Epithelial cell of prostate (primary cell): ENCODE data around the gene SLCO3A1.

ENCODE experiments used
- DNase-seq: peaks from one replicate; pipeline ENCODE4 v3.0.0-alpha.2; 2011; ENCODE audit warnings: low read depth, low spot score
- H3K27ac ChIP-seq: fragments of 450-650 bp; 2 replicates; pipeline ENCODE4 v1.5.1; 2017; ENCODE audit warnings: mild to moderate bottlenecking

SLCO3A1 gene

GRCh38 chr15:92109191-92109873 is 255.8 kb downstream of the SLCO3A1 start:
- DNase-seq = no peak
- no peak overlapping the region for H3K27ac ChIP-seq

- H3K27ac ChIP-seq = no peak overlapping the region
- DNase-seq = no peak
Observed at GRCh38 chr15:92111291-92111690, 257.8 kb downstream of the SLCO3A1 start.

GRCh38 chr15:92111751-92112150 is 258.2 kb downstream of the SLCO3A1 start:
- H3K27ac ChIP-seq = no peak overlapping the region
- DNase-seq = no peak

GRCh38 chr15:92112180-92112579 is 258.7 kb downstream of the SLCO3A1 start:
- no peak overlapping the region for H3K27ac ChIP-seq
- DNase-seq = no peak

- H3K27ac ChIP-seq = no peak overlapping the region
- DNase-seq = no peak
Observed at GRCh38 chr15:92112711-92113110, 259.2 kb downstream of the SLCO3A1 start.

GRCh38 chr15:92113832-92114231 is 260.3 kb downstream of the SLCO3A1 start:
- DNase-seq = no peak

GRCh38 chr15:92115834-92116233 is 262.3 kb downstream of the SLCO3A1 start:
- no peak overlapping the region for H3K27ac ChIP-seq
- no peak for DNase-seq

More at GRCh38 chr15:92113832-92114231, 260.3 kb downstream of the SLCO3A1 start:
- H3K27ac ChIP-seq = no peak overlapping the region

- H3K27ac ChIP-seq = no peak overlapping the region
- DNase-seq = no peak
Observed at GRCh38 chr15:92116330-92116729, 262.8 kb downstream of the SLCO3A1 start.

- DNase-seq = no peak
Observed at GRCh38 chr15:92117261-92117731, 263.8 kb downstream of the SLCO3A1 start.

GRCh38 chr15:92118162-92118935 is 264.8 kb downstream of the SLCO3A1 start:
- no peak for DNase-seq
- H3K27ac ChIP-seq = no peak overlapping the region

More at GRCh38 chr15:92117261-92117731, 263.8 kb downstream of the SLCO3A1 start:
- H3K27ac ChIP-seq = no peak overlapping the region

- DNase-seq = no peak
- no peak overlapping the region for H3K27ac ChIP-seq
Observed at GRCh38 chr15:92118936-92119325, 265.4 kb downstream of the SLCO3A1 start.

- no peak for DNase-seq
- H3K27ac ChIP-seq = no peak overlapping the region
Observed at GRCh38 chr15:92120094-92120795, 266.7 kb downstream of the SLCO3A1 start.

GRCh38 chr15:92121047-92121446 is 267.5 kb downstream of the SLCO3A1 start:
- no peak overlapping the region for H3K27ac ChIP-seq
- DNase-seq = no peak

GRCh38 chr15:92122259-92122658 is 268.8 kb downstream of the SLCO3A1 start:
- DNase-seq = no peak
- no peak overlapping the region for H3K27ac ChIP-seq

GRCh38 chr15:92123962-92124656 is 270.6 kb downstream of the SLCO3A1 start:
- no peak overlapping the region for H3K27ac ChIP-seq
- no peak for DNase-seq

GRCh38 chr15:92124657-92125010 is 271.1 kb downstream of the SLCO3A1 start:
- DNase-seq = no peak
- no peak overlapping the region for H3K27ac ChIP-seq

- no peak for DNase-seq
- H3K27ac ChIP-seq = no peak overlapping the region
Observed at GRCh38 chr15:92128788-92129187, 275.3 kb downstream of the SLCO3A1 start.

GRCh38 chr15:92130244-92130643 is 276.7 kb downstream of the SLCO3A1 start:
- DNase-seq = no peak
- no peak overlapping the region for H3K27ac ChIP-seq

- no peak overlapping the region for H3K27ac ChIP-seq
- no peak for DNase-seq
Observed at GRCh38 chr15:92130906-92131305, 277.4 kb downstream of the SLCO3A1 start.

- DNase-seq = no peak
- H3K27ac ChIP-seq = no peak overlapping the region
Observed at GRCh38 chr15:92132982-92133755, 279.7 kb downstream of the SLCO3A1 start.
